ENCODE results near the gene MEGF11.

- TF ChIP-seq POLR2AphosphoS5 (IDR thresholded peaks at IDR 0.05; ENCODE audit: borderline replicate concordance, low read depth, low read length) (no peak), EZH2 (IDR thresholded peaks at IDR 0.05) (no peak), FOXP2 (optimal IDR thresholded peaks at IDR 0.05; ENCODE audit: control extremely low read depth, extremely low read length, insufficient read depth) (no peak)
Observed at GRCh38 chr15:65921780-65922179, 331.8 kb downstream of the MEGF11 start.
